HUES6 (cell line): Measurements from ENCODE around the gene NOLC1.
A peak's percentile ranks its signal among the peaks of the same experiment; 100 is the strongest.

Source experiments
- H3K27ac ChIP-seq: 2 replicates; pipeline ENCODE4 v1.7.0; 2013; ENCODE audit warnings: low read depth, mild to moderate bottlenecking, low read length, inconsistent platforms
- H3K27me3 ChIP-seq: 2 replicates; pipeline ENCODE4 v1.6.1; 2013; ENCODE audit warnings: low read length; ENCODE audit not compliant: control insufficient read depth, insufficient read depth
- H3K36me3 ChIP-seq: 2 replicates; pipeline ENCODE4 v1.6.1; 2013; ENCODE audit warnings: low read length; ENCODE audit not compliant: control insufficient read depth, insufficient read depth
- H3K4me1 ChIP-seq: 2 replicates; pipeline ENCODE4 v1.6.1; 2013; ENCODE audit warnings: low read length; ENCODE audit not compliant: control insufficient read depth, insufficient read depth
- H3K4me3 ChIP-seq: 2 replicates; pipeline ENCODE4 v1.5.1; 2013; ENCODE audit warnings: low read depth, low read length
- H3K9ac ChIP-seq: one replicate; pipeline ENCODE4 v1.6.1; 2013; ENCODE audit warnings: mild to moderate bottlenecking, low read length
- H3K9me3 ChIP-seq: 2 replicates; pipeline ENCODE4 v1.6.1; 2013; ENCODE audit warnings: low read depth, low read length; ENCODE audit not compliant: control insufficient read depth, insufficient read depth

The NOLC1 gene

GRCh38 chr10:102141583-102142107 lies 10.5 kb upstream of the NOLC1 start:
- Histone ChIP-seq H3K27me3 (no peaks in the 10 kb centered on the region), H3K4me3 (no peak overlapping the region), H3K9ac (no peak overlapping the region), H3K27ac (no peak overlapping the region), H3K4me1 (peaks cover 2% of the 10 kb centered on the region; the same call in 1 of the 2 replicates), H3K36me3 (peaks cover 84% of the 10 kb centered on the region), H3K9me3 (no peaks in the 10 kb centered on the region)

GRCh38 chr10:102146971-102147428 lies 5.2 kb upstream of the NOLC1 start:
- Histone ChIP-seq H3K36me3 (peaks cover 79% of the 10 kb centered on the region), H3K9ac (no peak overlapping the region), H3K4me3 (no peak overlapping the region), H3K27me3 (no peaks in the 10 kb centered on the region), H3K9me3 (no peaks in the 10 kb centered on the region), H3K4me1 (peaks cover 14% of the 10 kb centered on the region), H3K27ac (no peak overlapping the region)

- Histone ChIP-seq H3K36me3 (peaks cover 79% of the 10 kb centered on the region), H3K27me3 (no peaks in the 10 kb centered on the region), H3K27ac (no peak overlapping the region), H3K9ac (no peak overlapping the region), H3K4me1 (peaks cover 14% of the 10 kb centered on the region), H3K4me3 (no peak overlapping the region), H3K9me3 (no peaks in the 10 kb centered on the region)
These were observed 4.6 kb upstream of the NOLC1 start for GRCh38 chr10:102147561-102147960.

GRCh38 chr10:102148275-102148674 lies 3.9 kb upstream of the NOLC1 start:
- Histone ChIP-seq H3K9ac (no peak overlapping the region), H3K9me3 (no peaks in the 10 kb centered on the region), H3K4me1 (peaks cover 15% of the 10 kb centered on the region), H3K27ac (no peak overlapping the region), H3K36me3 (peaks cover 73% of the 10 kb centered on the region), H3K4me3 (no peak overlapping the region), H3K27me3 (no peaks in the 10 kb centered on the region)

GRCh38 chr10:102150970-102151773 lies 1.0 kb upstream of the NOLC1 start:
- peaks cover 67% of the 10 kb centered on the region for H3K36me3 ChIP-seq
- peak overlapping the region; percentile 86 for H3K9ac ChIP-seq
- peak overlapping the region; percentile 83 for H3K27ac ChIP-seq
- no peaks in the 10 kb centered on the region for H3K27me3 ChIP-seq
- peak overlapping the region; percentile 56 for H3K4me3 ChIP-seq
- H3K4me1 ChIP-seq, result peaks cover 18% of the 10 kb centered on the region
- no peaks in the 10 kb centered on the region for H3K9me3 ChIP-seq

- peaks cover 66% of the 10 kb centered on the region for H3K36me3 ChIP-seq
- H3K9ac ChIP-seq, result peak overlapping the region; percentile 97
- no peaks in the 10 kb centered on the region for H3K27me3 ChIP-seq
- H3K4me3 ChIP-seq, result peak overlapping the region; percentile 76
- H3K27ac ChIP-seq, result peak overlapping the region; percentile 92
- H3K4me1 ChIP-seq, result peaks cover 18% of the 10 kb centered on the region
- H3K9me3 ChIP-seq, result no peaks in the 10 kb centered on the region
These were observed 329 bp downstream of the NOLC1 start for GRCh38 chr10:102152545-102152890.

GRCh38 chr10:102153093-102153620 lies 968 bp downstream of the NOLC1 start:
- H3K9ac ChIP-seq, result peak overlapping the region; percentile 97
- no peaks in the 10 kb centered on the region for H3K27me3 ChIP-seq
- peak overlapping the region; percentile 92; the same call in 1 of the 2 replicates for H3K27ac ChIP-seq
- H3K9me3 ChIP-seq, result no peaks in the 10 kb centered on the region
- peaks cover 66% of the 10 kb centered on the region for H3K36me3 ChIP-seq
- peaks cover 18% of the 10 kb centered on the region for H3K4me1 ChIP-seq
- H3K4me3 ChIP-seq, result peak overlapping the region; percentile 76

GRCh38 chr10:102154466-102155116 lies 2.4 kb downstream of the NOLC1 start:
- H3K27me3 ChIP-seq, result no peaks in the 10 kb centered on the region
- H3K9me3 ChIP-seq, result no peaks in the 10 kb centered on the region
- no peak overlapping the region for H3K4me3 ChIP-seq
- H3K9ac ChIP-seq, result no peak overlapping the region
- H3K36me3 ChIP-seq, result peaks cover 66% of the 10 kb centered on the region
- peaks cover 18% of the 10 kb centered on the region for H3K4me1 ChIP-seq
- H3K27ac ChIP-seq, result no peak overlapping the region

- H3K27ac ChIP-seq, result no peak overlapping the region
- no peaks in the 10 kb centered on the region for H3K27me3 ChIP-seq
- H3K4me3 ChIP-seq, result no peak overlapping the region
- H3K36me3 ChIP-seq, result peaks cover 82% of the 10 kb centered on the region
- H3K9me3 ChIP-seq, result no peaks in the 10 kb centered on the region
- no peak overlapping the region for H3K9ac ChIP-seq
- peaks cover 4% of the 10 kb centered on the region; the same call in 1 of the 2 replicates for H3K4me1 ChIP-seq
These were observed 5.0 kb downstream of the NOLC1 start for GRCh38 chr10:102157224-102157623.

- peaks cover 98% of the 10 kb centered on the region for H3K36me3 ChIP-seq
- no peak overlapping the region for H3K4me3 ChIP-seq
- peaks cover 5% of the 10 kb centered on the region; the same call in 1 of the 2 replicates for H3K4me1 ChIP-seq
- no peaks in the 10 kb centered on the region for H3K27me3 ChIP-seq
- H3K9ac ChIP-seq, result no peak overlapping the region
- no peaks in the 10 kb centered on the region for H3K9me3 ChIP-seq
- H3K27ac ChIP-seq, result no peak overlapping the region
These were observed 6.9 kb downstream of the NOLC1 start for GRCh38 chr10:102159051-102159597.
